HepG2 (cell line): ENCODE measurements around the gene NDRG2. TPM values are rescaled to one million over a fixed set of nuclear protein-coding genes. Genes with fewer than 3 reads are reported as not detected.

Source experiments
- AGO1 ChIP-seq: fragments of 200-400 bp; formaldehyde crosslinking; IDR thresholded peaks from 2 replicates; pipeline ENCODE4 v1.6.1; 2017; ENCODE audit warnings: mild to moderate bottlenecking, low read depth, low read length, moderate library complexity; ENCODE audit not compliant: poor library complexity, severe bottlenecking
- DPF2 ChIP-seq: sonication (generic); formaldehyde crosslinking; IDR thresholded peaks from 2 replicates; pipeline ENCODE4 v1.4.0; 2020; ENCODE audit warnings: mild to moderate bottlenecking, low read depth, missing genetic modification reagents, borderline replicate concordance
- FOXP4 ChIP-seq: sonication (generic); formaldehyde crosslinking; IDR thresholded peaks from 2 replicates; pipeline ENCODE4 v1.4.0; 2020; ENCODE audit warnings: missing genetic modification reagents
- PTBP1 ChIP-seq: fragments of 200-400 bp; formaldehyde crosslinking; IDR thresholded peaks from 2 replicates; pipeline ENCODE4 v1.6.1; 2018; ENCODE audit warnings: low read length, low read depth; ENCODE audit not compliant: poor library complexity, severe bottlenecking
- TCF7L2 ChIP-seq: IDR thresholded peaks from 2 replicates; pipeline ENCODE4 v1.6.1; 2011; ENCODE audit warnings: mild to moderate bottlenecking, low read depth, low read length, moderate library complexity
- ZNF263 ChIP-seq: sonication (generic); formaldehyde crosslinking; IDR thresholded peaks from 2 replicates; pipeline ENCODE4 v1.4.0; 2020; ENCODE audit warnings: missing genetic modification reagents
- ZNF317 ChIP-seq: sonication (generic); formaldehyde crosslinking; IDR thresholded peaks from 2 replicates; pipeline ENCODE4 v1.5.0; 2020; ENCODE audit warnings: mild to moderate bottlenecking, missing genetic modification reagents
- ZNF816 ChIP-seq: sonication (generic); formaldehyde crosslinking; IDR thresholded peaks from 2 replicates; pipeline ENCODE4 v1.8.0; 2022; ENCODE audit warnings: missing genetic modification reagents, mild to moderate bottlenecking, borderline replicate concordance
- ZSCAN12 ChIP-seq: sonication (generic); formaldehyde crosslinking; IDR thresholded peaks from 2 replicates; pipeline ENCODE4 v1.9.0; 2021; ENCODE audit warnings: mild to moderate bottlenecking, missing genetic modification reagents
- polyA plus RNA-seq, 8 experiments: library from polyadenylated mRNA; depleted of rRNA in 3 of 8; stranded (reverse) in 7 of 8; unstranded in 1 of 8; fragments of >200 nt; fragmentation: Illumina TruSeq in 4 of 8; extraction: Trizol in 4 of 8; gene quantifications; 2 replicates each; pipeline versions ENCODE4 v1.2.1 to v1.2.3, GENCODE V29; 2011 to 2016; ENCODE audit warnings: low read depth in 4 of 8, missing spikeins in 1 of 8, mixed read lengths in 1 of 8; ENCODE audit not compliant: insufficient read depth in 1 of 8
- total RNA-seq, 5 experiments: library from RNA; depleted of rRNA; stranded (reverse); fragments of >200 nt; fragmentation: Illumina TruSeq; extraction: Trizol; gene quantifications; 2 replicates each; pipeline ENCODE4 v1.2.3, GENCODE V29; 2016; ENCODE audit warnings: low read depth in 1 of 5
- TF ChIP-seq, protein P1 (sequence below): IDR thresholded peaks from 2 replicates; pipeline ENCODE4 v1.6.1; 2012; ENCODE audit warnings: inconsistent platforms
- TF ChIP-seq, protein P2 (sequence below): sonication (generic); formaldehyde crosslinking; IDR thresholded peaks from 2 replicates; pipeline ENCODE4 v1.8.1; 2023; ENCODE audit warnings: mild to moderate bottlenecking, missing genetic modification reagents
- TF ChIP-seq, protein P3 (sequence below), 2 experiments: fragments of 450-650 bp in 1 of 2; sonication (generic) in 1 of 2; formaldehyde crosslinking; IDR thresholded peaks; 2 replicates each; pipeline versions ENCODE4 v1.5.0 to v1.8.0; 2020 to 2022; ENCODE audit warnings: mild to moderate bottlenecking in 1 of 2, missing genetic modification reagents in 1 of 2
- TF ChIP-seq, protein P4 (sequence below): IDR thresholded peaks from 2 replicates; pipeline ENCODE4 v1.6.1; 2018; ENCODE audit warnings: missing genetic modification reagents
- TF ChIP-seq, protein P5 (sequence below): sonication (generic); formaldehyde crosslinking; IDR thresholded peaks from 2 replicates; pipeline ENCODE4 v1.4.0; 2020; ENCODE audit warnings: mild to moderate bottlenecking, missing genetic modification reagents

NDRG2 gene
- total and polyA plus RNA-seq, 2 of the 13 experiments (the other 11 are each of a cell fraction or from before 2014, with no cell fraction given), result 27.2 to 189 TPM

DNA sequence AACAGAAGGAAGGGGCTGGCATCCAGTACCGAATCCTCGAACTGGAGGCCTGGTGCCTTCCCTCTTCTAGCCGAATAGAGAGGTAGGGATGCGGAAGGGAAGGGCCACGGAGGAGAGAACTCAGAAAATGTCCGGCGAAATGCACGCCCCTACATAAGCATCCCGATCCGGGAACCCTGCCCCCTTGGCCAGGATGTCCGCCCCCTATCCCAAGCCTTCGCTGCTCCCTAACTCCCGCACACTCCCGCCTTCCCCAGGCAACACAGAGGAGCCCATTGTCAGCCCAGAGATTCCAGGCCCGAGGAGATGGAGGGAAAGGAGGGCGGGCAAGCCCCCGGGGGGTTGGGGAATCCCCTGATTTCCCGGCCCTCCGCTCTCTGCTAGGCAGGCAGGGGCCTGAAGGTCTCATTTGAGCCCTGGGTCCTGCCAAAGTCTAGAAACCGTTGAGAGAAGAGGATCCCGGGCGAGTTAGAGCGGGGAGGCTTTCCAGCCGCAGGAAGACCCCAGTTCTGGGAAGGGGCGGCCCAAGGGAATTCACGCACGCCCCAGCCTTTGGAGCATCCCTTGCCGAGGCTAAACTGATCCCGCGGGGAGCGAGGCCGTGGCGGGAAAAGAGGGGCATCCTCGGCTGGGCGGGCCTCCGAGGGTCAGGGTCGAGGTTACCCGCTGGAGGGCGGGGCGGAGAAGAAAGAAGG lies 44.7 kb upstream of the NDRG2 start (continued):
- peak; percentile 35; the same call in 1 of the 2 replicates for TF ChIP-seq DPF2 (CRISPR knock-in tag)
- TF ChIP-seq, protein P1, sequence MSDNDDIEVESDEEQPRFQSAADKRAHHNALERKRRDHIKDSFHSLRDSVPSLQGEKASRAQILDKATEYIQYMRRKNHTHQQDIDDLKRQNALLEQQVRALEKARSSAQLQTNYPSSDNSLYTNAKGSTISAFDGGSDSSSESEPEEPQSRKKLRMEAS, result no peak; the same call in 1 of the 2 replicates
- peak; percentile 20; the same call in 1 of the 2 replicates for TF ChIP-seq ZSCAN12 (CRISPR knock-in tag)
- TF ChIP-seq, protein P2, sequence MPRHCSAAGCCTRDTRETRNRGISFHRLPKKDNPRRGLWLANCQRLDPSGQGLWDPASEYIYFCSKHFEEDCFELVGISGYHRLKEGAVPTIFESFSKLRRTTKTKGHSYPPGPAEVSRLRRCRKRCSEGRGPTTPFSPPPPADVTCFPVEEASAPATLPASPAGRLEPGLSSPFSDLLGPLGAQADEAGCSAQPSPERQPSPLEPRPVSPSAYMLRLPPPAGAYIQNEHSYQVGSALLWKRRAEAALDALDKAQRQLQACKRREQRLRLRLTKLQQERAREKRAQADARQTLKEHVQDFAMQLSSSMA, result peak; percentile 76; the same call in 1 of the 2 replicates
- TF ChIP-seq, protein P3, sequence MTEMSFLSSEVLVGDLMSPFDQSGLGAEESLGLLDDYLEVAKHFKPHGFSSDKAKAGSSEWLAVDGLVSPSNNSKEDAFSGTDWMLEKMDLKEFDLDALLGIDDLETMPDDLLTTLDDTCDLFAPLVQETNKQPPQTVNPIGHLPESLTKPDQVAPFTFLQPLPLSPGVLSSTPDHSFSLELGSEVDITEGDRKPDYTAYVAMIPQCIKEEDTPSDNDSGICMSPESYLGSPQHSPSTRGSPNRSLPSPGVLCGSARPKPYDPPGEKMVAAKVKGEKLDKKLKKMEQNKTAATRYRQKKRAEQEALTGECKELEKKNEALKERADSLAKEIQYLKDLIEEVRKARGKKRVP (CRISPR knock-in tag; IDR thresholded peaks at IDR 0.05), result 0 out of 4 replicates have a peak, but pooled peaks of 1 of the 2 experiments have one; percentile 36
- TF ChIP-seq, protein P4, sequence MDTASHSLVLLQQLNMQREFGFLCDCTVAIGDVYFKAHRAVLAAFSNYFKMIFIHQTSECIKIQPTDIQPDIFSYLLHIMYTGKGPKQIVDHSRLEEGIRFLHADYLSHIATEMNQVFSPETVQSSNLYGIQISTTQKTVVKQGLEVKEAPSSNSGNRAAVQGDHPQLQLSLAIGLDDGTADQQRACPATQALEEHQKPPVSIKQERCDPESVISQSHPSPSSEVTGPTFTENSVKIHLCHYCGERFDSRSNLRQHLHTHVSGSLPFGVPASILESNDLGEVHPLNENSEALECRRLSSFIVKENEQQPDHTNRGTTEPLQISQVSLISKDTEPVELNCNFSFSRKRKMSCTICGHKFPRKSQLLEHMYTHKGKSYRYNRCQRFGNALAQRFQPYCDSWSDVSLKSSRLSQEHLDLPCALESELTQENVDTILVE (CRISPR knock-in tag), result peak; percentile 77; the same call in 1 of the 2 replicates
- peak; percentile 80; the same call in 1 of the 2 replicates for TF ChIP-seq ZNF816
- TF ChIP-seq TCF7L2, result no peak
- peak; percentile 69 for TF ChIP-seq PTBP1
- TF ChIP-seq ZNF317 (CRISPR knock-in tag), result peak; percentile 76; the same call in 1 of the 2 replicates
- peak; percentile 40 for TF ChIP-seq ZNF263
- 0 out of 2 replicates have a peak, but pooled peaks have one; percentile 32 for TF ChIP-seq FOXP4
- TF ChIP-seq AGO1, result peak; percentile 24
- TF ChIP-seq, protein P5, sequence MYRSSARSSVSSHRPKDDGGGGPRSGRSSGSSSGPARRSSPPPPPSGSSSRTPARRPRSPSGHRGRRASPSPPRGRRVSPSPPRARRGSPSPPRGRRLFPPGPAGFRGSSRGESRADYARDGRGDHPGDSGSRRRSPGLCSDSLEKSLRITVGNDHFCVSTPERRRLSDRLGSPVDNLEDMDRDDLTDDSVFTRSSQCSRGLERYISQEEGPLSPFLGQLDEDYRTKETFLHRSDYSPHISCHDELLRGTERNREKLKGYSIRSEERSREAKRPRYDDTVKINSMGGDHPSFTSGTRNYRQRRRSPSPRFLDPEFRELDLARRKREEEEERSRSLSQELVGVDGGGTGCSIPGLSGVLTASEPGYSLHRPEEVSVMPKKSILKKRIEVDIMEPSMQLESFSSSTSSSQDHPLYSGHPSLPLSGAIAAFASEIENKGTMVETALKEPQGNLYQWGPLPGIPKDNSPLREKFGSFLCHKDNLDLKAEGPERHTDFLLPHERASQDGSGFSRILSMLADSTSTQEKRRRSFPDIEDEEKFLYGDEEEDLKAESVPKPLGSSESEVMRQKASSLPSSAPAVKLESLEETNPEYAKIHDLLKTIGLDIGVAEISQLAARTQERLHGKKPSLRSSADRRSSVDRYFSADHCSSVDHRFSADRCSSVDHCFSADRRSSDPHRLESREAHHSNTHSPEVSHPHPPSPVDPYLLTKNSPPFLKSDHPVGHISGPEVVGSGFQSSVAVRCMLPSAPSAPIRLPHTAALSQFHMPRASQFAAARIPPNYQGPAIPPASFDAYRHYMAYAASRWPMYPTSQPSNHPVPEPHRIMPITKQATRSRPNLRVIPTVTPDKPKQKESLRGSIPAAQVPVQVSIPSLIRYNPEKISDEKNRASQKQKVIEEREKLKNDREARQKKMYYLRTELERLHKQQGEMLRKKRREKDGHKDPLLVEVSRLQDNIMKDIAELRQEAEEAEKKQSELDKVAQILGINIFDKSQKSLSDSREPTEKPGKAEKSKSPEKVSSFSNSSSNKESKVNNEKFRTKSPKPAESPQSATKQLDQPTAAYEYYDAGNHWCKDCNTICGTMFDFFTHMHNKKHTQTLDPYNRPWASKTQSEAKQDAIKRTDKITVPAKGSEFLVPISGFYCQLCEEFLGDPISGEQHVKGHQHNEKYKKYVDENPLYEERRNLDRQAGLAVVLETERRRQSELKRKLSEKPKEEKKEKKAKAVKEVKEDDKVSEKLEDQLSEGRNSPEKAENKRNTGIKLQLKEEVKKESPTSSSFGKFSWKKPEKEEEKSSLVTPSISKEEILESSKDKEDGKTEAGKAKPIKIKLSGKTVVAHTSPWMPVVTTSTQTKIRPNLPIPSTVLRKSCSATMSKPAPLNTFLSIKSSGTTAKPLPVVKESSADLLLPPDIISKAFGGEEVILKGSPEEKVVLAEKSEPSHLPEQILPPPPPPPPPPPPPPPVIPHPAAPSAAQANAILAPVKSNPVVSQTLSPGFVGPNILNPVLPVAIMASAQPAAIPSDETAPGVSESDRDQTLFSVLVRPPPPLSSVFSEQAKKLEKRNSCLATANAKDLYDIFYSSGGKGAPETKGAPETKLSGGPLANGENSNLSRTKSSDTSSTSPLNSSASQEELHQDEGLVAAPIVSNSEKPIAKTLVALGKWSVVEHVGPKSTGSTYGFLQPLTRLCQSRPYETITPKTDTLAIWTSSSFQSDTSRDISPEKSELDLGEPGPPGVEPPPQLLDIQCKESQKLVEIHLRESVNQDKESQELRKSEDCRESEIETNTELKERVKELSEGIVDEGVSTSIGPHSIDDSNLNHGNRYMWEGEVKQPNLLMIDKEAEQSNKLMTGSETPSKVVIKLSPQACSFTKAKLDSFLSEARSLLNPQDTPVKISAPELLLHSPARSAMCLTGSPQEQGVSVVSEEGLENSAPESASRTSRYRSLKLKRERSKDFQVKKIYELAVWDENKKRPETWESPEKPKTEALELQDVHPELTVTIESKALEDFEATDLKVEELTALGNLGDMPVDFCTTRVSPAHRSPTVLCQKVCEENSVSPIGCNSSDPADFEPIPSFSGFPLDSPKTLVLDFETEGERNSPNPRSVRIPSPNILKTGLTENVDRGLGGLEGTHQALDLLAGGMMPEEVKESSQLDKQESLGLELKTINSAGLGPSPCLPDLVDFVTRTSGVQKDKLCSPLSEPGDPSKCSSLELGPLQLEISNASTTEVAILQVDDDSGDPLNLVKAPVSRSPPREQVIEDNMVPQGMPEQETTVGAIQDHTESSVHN, result peak; percentile 58; the same call in 1 of the 2 replicates
